Left ventricle myocardium inferior (tissue), 1 donor: ENCODE measurements around the gene TRIM9. TPM values are rescaled to one million over a fixed set of nuclear protein-coding genes. Genes with fewer than 3 reads are reported as not detected.

Experiments
- DNase-seq: peaks from one replicate; pipeline ENCODE4 v3.0.0-alpha.2; 2020
- H3K27ac ChIP-seq: fragments of 200-600 bp; replicated peaks from 2 replicates; pipeline ENCODE4 v1.8.0; 2021
- H3K27me3 ChIP-seq: fragments of 200-600 bp; 2 replicates; pipeline ENCODE4 v1.8.0; 2021; ENCODE audit warnings: low read depth
- H3K36me3 ChIP-seq: fragments of 200-600 bp; 2 replicates; pipeline ENCODE4 v1.8.0; 2021
- H3K4me1 ChIP-seq: fragments of 200-600 bp; 2 replicates; pipeline ENCODE4 v1.8.0; 2021
- H3K4me3 ChIP-seq: fragments of 200-600 bp; 2 replicates; pipeline ENCODE4 v1.8.0; 2021; ENCODE audit warnings: mild to moderate bottlenecking, moderate library complexity
- H3K9me3 ChIP-seq: fragments of 200-600 bp; replicated peaks from 2 replicates; pipeline ENCODE4 v1.8.0; 2021
- CTCF ChIP-seq: fragments of 200-600 bp; IDR thresholded peaks from 2 replicates; pipeline ENCODE4 v1.8.0; 2021; ENCODE audit warnings: antibody characterized with exemption, mild to moderate bottlenecking, borderline replicate concordance
- intact Hi-C: fragments of 100-400 bp; cut with micrococcal nuclease; formaldehyde crosslinking; loops from one replicate; pipeline ENCODE4 v1.11.0; 2022
- total RNA-seq: library from RNA; stranded (reverse); fragmentation: NEBNext Ultra II Directional; extraction: Animal tissue kit (Norgen Biotek cat#: 25700); gene quantifications from one replicate; pipeline ENCODE4 v1.2.1, GENCODE V29; 2021
- donor health status: DM: no; HTN: yes; CAD: no; lungs with severe emphysema.

The TRIM9 gene
- total RNA-seq, 1 donor from 2014 or later, result 0.27 TPM

DNA sequence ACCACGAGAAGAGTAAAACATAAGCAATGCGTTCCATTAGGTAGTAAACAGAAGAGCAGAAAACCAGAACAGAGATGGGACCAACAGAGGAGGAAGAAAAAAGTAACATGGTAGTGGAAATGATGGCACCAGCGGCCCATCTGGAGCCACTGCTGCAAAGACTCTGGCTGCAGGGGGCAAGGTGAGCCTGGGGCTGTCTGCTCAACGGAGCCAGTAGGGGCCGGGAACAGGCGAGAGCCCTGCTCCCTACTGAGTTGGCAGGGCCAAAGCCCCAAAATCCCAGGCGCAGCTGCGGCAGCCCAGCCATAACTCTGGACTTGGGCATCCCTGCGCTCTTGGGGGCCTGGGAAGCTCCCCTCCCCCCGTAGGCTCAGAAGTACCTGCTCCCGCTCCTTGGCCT lies 122.2 kb downstream of the TRIM9 start:
- no peaks in the 10 kb centered on the region for H3K36me3 ChIP-seq
- H3K4me3 ChIP-seq, result no peak overlapping the region
- no peaks in the 10 kb centered on the region for H3K27me3 ChIP-seq
- no peaks in the 10 kb centered on the region for H3K4me1 ChIP-seq
- no peak for DNase-seq
- H3K27ac ChIP-seq, result no peak overlapping the region
- intact Hi-C loops, result no loop called here
- no peaks in the 10 kb centered on the region for H3K9me3 ChIP-seq
- no peak for TF ChIP-seq CTCF

- Histone ChIP-seq H3K9me3 (no peaks in the 10 kb centered on the region), H3K4me1 (no peaks in the 10 kb centered on the region), H3K36me3 (no peaks in the 10 kb centered on the region), H3K4me3 (no peak overlapping the region), H3K27ac (no peak overlapping the region), H3K27me3 (no peaks in the 10 kb centered on the region)
- intact Hi-C loops, result no loop called here
- no peak for DNase-seq
- no peak for TF ChIP-seq CTCF
Observed at GRCh38 chr14:50970886-50971781, 123.8 kb downstream of the TRIM9 start.

- Histone ChIP-seq H3K9me3 (no peaks in the 10 kb centered on the region), H3K27me3 (no peaks in the 10 kb centered on the region), H3K36me3 (no peaks in the 10 kb centered on the region), H3K4me3 (no peak overlapping the region), H3K4me1 (no peaks in the 10 kb centered on the region), H3K27ac (no peak overlapping the region)
- no peak for TF ChIP-seq CTCF
- intact Hi-C loops, result no loop called here
- DNase-seq, result no peak
Observed at GRCh38 chr14:50967790-50968189, 127.1 kb downstream of the TRIM9 start.

GRCh38 chr14:50967103-50967502 lies 127.8 kb downstream of the TRIM9 start:
- no peak for TF ChIP-seq CTCF
- Histone ChIP-seq H3K27me3 (no peaks in the 10 kb centered on the region), H3K4me3 (no peak overlapping the region), H3K36me3 (no peaks in the 10 kb centered on the region), H3K27ac (no peak overlapping the region), H3K4me1 (no peaks in the 10 kb centered on the region), H3K9me3 (no peaks in the 10 kb centered on the region)
- intact Hi-C loops, result no loop called here
- no peak for DNase-seq

- H3K27me3 ChIP-seq, result no peaks in the 10 kb centered on the region
- no peak overlapping the region for H3K4me3 ChIP-seq
- no peaks in the 10 kb centered on the region for H3K4me1 ChIP-seq
- no peak for TF ChIP-seq CTCF
- no peak for DNase-seq
- intact Hi-C loops, result no loop called here
- no peaks in the 10 kb centered on the region for H3K36me3 ChIP-seq
- no peak overlapping the region for H3K27ac ChIP-seq
- H3K9me3 ChIP-seq, result no peaks in the 10 kb centered on the region
Observed at GRCh38 chr14:50964683-50965390, 130.1 kb downstream of the TRIM9 start.
